NB4 (cell line): ENCODE data around the gene STARD13.

Experiments
- CTCF ChIP-seq: IDR thresholded peaks from one replicate; pipeline ENCODE4 v1.5.1; 2012; ENCODE audit warnings: low read depth, low read length
- MYC ChIP-seq: IDR thresholded peaks from 2 replicates; pipeline ENCODE4 v1.6.1; 2011; ENCODE audit warnings: low read depth, low read length
- POLR2A ChIP-seq: IDR thresholded peaks from 2 replicates; pipeline ENCODE4 v1.6.1; 2011; ENCODE audit warnings: mild to moderate bottlenecking; ENCODE audit not compliant: insufficient read length; ENCODE audit errors: extremely low read depth
- TF ChIP-seq, protein P1 (sequence below): IDR thresholded peaks from 2 replicates; pipeline ENCODE4 v1.6.1; 2011; ENCODE audit warnings: low read depth, low read length

- TF ChIP-seq CTCF (no peak), POLR2A (no peak), MYC (no peak)
- TF ChIP-seq, protein P1, sequence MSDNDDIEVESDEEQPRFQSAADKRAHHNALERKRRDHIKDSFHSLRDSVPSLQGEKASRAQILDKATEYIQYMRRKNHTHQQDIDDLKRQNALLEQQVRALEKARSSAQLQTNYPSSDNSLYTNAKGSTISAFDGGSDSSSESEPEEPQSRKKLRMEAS = no peak
Observed at GRCh38 chr13:33153421-33154404, 131.8 kb downstream of the STARD13 start.
